IPS DF 4.7 (cell line): Measurements from ENCODE around the gene FAM168A.

Experiments
- DNase-seq: peaks from one replicate; pipeline ENCODE4 v3.0.0-alpha.2; 2013; ENCODE audit warnings: low spot score; ENCODE audit errors: extremely low read depth

Gene FAM168A

GRCh38 chr11:73520353-73521061 lies 77.4 kb downstream of the FAM168A start:
- DNase-seq, result no peak

- DNase-seq, result no peak
Observed at GRCh38 chr11:73519266-73519665, 78.6 kb downstream of the FAM168A start.

GRCh38 chr11:73518195-73518594 lies 79.7 kb downstream of the FAM168A start:
- no peak for DNase-seq

- DNase-seq, result no peak
Observed at GRCh38 chr11:73516080-73516479, 81.8 kb downstream of the FAM168A start.

GRCh38 chr11:73513707-73514106 lies 84.2 kb downstream of the FAM168A start:
- DNase-seq, result no peak

- no peak for DNase-seq
Observed at GRCh38 chr11:73510877-73511276, 87.0 kb downstream of the FAM168A start.

- DNase-seq, result no peak
Observed at GRCh38 chr11:73510106-73510505, 87.8 kb downstream of the FAM168A start.

GRCh38 chr11:73509188-73509587 lies 88.7 kb downstream of the FAM168A start:
- DNase-seq, result no peak

GRCh38 chr11:73508243-73509176 lies 89.4 kb downstream of the FAM168A start:
- DNase-seq, result no peak

GRCh38 chr11:73507086-73507485 lies 90.8 kb downstream of the FAM168A start:
- no peak for DNase-seq

GRCh38 chr11:73506038-73506437 lies 91.9 kb downstream of the FAM168A start:
- no peak for DNase-seq

GRCh38 chr11:73498343-73498742 lies 99.6 kb downstream of the FAM168A start:
- no peak for DNase-seq

GRCh38 chr11:73496134-73496533 lies 101.8 kb downstream of the FAM168A start:
- DNase-seq, result no peak

- DNase-seq, result no peak
Observed at GRCh38 chr11:73495731-73496130, 102.2 kb downstream of the FAM168A start.

- peak; percentile 72 for DNase-seq
Observed at GRCh38 chr11:73493956-73494598, 103.8 kb downstream of the FAM168A start.

- no peak for DNase-seq
Observed at GRCh38 chr11:73481626-73482025, 116.3 kb downstream of the FAM168A start.

- no peak for DNase-seq
Observed at GRCh38 chr11:73480677-73481076, 117.2 kb downstream of the FAM168A start.

- DNase-seq, result no peak
Observed at GRCh38 chr11:73478737-73479347, 119.1 kb downstream of the FAM168A start.

- no peak for DNase-seq
Observed at GRCh38 chr11:73477518-73477917, 120.4 kb downstream of the FAM168A start.

- DNase-seq, result no peak
Observed at GRCh38 chr11:73475549-73476095, 122.3 kb downstream of the FAM168A start.

GRCh38 chr11:73473252-73473651 lies 124.7 kb downstream of the FAM168A start:
- no peak for DNase-seq
